Measurements from ENCODE around the gene HOXC11.

The HOXC11 gene

DNA sequence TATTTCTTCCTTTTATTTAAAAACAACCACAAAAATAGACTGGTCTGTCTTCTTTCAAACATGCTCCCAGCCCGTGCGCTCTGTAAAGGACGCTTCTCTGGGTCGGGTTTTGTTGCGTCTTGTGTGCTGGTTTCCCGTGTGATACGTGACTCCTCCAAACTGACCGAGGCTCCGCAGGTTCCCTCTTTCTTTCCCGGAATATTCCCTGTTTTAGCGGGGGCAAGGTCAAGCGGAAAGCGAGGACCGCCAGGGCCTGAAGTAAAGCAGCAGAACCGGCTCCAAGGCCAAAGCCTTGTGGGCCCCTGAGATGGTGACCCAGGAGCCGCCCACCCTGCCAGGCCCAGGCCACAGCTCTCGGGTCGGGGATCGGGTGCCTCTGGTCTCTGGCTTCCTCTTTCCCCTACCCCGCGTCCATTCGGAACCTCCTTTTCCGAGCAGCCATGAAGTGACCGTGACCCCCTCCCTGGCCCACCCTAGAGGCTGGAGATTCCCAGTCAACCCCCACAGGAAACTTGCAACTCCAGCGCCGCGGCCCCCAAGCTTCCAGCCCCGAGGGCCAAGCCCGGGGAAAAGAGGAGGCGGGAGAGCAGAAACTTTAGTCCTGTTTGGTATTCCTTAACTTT is 11.1 kb downstream of the HOXC11 start:
- in situ Hi-C loops (cut with HindIII; ENCODE audit: low sequenced_read_pairs): no loop called here

DNA sequence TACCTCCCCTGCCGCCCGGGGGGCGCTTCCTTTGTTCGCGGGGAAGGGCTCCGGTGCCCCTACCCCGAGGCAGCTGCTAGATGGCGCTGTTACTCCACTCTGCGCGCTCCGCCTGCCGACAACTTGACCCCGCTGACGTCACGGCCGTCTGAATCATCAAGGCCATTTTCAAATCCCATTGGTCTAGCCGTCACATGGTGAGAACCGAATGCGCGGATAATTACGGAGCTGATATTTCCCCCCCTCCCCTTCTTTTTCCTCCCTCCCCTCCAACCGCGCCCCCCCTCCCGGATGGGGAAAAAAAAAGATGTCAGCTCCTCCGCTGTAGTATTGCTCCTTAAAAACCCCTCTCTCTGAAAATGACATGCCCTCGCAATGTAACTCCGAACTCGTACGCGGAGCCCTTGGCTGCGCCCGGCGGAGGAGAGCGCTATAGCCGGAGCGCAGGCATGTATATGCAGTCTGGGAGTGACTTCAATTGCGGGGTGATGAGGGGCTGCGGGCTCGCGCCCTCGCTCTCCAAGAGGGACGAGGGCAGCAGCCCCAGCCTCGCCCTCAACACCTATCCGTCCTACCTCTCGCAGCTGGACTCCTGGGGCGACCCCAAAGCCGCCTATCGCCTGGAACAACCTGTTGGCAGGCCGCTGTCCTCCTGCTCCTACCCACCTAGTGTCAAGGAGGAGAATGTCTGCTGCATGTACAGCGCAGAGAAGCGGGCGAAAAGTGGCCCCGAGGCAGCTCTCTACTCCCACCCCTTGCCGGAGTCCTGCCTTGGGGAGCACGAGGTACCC is 12.2 kb downstream of the HOXC11 start, which contains the start of gene HOXC10:
HOXC10 (plus strand) TSS at position 246 of the 791 bp plus-strand sequence; CDS start at position 360, 114 bp downstream.
- in situ Hi-C loops (cut with HindIII; ENCODE audit: low sequenced_read_pairs): no loop called here

- in situ Hi-C loops (cut with HindIII; ENCODE audit: low sequenced_read_pairs): no loop called here
Measured at GRCh38 chr12:53985692-53985993, 12.7 kb downstream of the HOXC11 start.

DNA sequence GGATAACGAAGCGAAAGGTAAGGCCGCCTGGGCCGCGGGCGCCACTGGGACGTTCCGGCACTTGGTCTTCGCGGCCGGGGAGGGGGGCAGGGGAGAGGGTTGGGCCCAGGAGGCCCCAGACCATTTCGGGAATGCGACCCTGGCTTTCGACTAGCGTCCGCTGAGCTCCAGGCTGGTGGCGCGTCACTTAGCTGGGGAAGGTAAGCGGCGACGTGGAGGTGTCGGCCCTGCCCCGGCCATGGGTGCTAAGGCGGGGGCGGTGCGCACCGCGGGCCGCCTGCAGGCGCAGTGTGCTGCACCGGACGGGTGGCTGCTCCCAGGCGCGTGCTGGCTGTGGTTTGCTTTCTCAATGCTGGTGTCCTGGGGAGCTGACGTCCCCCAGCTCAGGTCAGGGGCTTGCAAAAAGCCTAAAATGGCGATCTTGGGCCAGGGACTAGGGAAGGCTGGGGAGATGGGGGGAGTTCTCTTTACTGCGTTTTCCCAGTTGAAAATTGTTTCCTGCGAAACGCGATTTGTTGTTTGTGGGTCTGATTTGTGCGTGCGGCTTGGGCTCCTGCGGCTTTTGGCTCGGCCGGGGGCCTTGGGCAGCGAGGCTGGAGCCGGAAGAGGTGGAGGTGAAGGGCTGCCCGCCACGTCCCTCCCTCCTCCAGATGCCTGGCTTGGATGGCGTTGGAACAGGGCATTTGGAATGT is 13.2 kb downstream of the HOXC11 start:
- in situ Hi-C loops (cut with HindIII; ENCODE audit: low sequenced_read_pairs): no loop called here

DNA sequence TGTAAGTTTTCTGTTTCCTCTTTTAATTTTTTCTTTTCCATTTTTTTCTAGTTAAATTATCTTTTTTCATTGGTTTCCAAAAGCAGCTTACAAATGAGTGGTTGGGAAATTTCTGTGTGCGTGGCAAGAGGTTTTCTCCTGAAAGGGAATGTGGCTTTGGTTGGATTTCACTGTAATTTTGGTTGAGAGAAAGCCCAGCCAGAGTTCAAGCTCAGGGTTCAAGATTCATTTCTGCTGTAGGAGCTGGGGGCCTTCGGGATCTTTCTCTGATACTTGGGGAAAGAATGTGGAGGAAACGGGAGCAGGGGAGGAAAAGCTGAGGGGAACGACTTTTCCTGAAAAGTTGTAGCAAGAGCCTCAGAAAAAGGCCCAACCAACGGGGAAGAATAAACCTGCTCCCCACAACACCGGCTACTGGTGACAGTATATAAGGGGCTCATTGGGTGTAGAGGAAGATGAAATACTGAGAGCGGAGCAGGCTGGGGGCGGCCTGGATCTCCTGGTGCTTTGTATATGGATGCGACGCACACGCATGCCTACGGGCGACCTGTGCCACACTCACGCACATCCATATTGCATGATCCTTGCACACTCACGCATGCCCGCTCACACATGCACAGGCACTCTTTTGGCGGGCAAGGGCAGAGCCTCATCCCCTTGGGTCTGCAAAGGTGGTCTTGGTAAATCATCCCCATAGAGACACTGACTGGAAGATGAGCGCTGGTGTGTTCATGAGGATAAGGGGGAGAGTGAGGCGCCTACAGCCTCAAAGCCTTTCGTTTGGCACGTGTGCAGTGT is 14.0 kb downstream of the HOXC11 start:
- in situ Hi-C loops (cut with HindIII; ENCODE audit: low sequenced_read_pairs): no loop called here

DNA sequence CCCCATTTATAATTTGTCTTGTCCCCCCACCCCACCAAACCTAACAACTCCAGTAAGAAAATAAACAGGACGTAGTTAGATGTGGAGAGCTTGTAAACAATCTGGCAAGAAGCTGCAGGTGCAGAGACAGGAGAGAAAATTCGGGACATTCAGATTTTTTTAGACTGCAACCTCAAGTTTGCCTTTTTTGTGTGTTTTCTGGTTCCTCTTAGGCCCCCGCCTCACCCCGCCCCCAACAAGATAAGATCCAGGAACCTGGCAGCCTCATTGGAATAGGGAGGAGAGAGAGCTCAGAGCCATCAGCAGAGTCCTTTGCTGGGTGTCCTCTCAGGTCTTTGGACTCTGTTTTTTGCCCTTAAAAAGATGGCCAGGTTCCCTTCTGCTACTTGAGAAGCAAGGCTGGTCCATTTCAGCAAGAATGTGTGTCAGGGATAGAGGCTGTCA is 14.9 kb downstream of the HOXC11 start:
- in situ Hi-C loops (cut with HindIII; ENCODE audit: low sequenced_read_pairs): no loop called here

DNA sequence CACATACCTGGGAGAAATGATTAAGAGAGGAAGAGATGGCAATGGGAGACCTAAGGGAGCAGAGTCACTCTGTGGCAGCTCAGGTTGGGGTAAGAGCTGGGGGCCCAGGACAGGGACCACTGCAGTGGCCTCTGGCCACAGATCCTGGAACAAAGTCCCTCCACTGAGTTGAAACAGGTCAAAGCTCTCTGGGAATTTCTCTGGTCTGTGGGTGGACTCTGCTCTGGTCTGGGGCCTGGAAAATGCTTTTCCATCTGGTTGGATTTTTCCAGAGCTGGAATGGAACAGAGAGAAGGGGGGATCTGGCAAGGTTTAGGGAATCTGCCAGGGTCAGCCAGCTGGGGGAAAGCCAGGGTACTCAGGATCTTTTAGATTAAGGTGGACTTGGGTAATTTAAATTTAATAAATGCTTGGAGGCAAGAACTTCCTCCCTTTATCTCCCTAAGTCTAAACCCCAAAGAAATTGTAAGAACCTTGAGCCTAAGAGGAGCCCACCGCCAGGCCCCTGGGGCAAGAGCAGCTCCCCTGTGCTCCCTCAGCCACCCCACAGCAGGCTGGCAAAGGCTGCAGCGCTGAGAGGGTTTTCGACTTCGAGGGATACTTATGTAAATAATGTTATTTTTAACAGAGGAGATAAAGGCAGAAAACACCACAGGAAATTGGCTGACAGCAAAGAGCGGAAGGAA is 15.8 kb downstream of the HOXC11 start:
- in situ Hi-C loops (cut with HindIII; ENCODE audit: low sequenced_read_pairs): no loop called here

- in situ Hi-C loops (cut with HindIII; ENCODE audit: low sequenced_read_pairs): no loop called here
Measured at GRCh38 chr12:53989227-53990113, 16.5 kb downstream of the HOXC11 start.

- in situ Hi-C loops (cut with HindIII; ENCODE audit: low sequenced_read_pairs): no loop called here
Measured at GRCh38 chr12:53990311-53991076, 17.6 kb downstream of the HOXC11 start.

DNA sequence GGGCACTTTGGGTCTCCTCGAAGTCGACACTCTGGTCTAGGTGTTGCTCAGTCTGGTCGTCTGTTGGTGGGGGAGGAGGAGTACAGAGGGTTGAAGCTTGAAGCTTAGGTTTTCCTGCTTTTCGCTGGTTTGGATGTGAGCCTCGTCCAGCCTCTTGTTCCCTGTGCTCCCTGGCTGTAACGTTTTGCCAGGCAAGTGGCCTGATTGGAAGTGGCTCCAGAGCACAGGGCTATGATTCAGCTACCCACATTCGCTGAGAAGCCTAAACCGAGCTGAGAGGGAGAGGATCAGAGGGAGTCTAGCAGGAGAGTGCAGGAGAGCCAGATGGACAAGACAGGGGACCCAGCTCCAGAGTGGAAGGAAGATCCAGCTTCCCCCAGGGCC is 18.1 kb downstream of the HOXC11 start:
- in situ Hi-C loops (cut with HindIII; ENCODE audit: low sequenced_read_pairs): no loop called here

DNA sequence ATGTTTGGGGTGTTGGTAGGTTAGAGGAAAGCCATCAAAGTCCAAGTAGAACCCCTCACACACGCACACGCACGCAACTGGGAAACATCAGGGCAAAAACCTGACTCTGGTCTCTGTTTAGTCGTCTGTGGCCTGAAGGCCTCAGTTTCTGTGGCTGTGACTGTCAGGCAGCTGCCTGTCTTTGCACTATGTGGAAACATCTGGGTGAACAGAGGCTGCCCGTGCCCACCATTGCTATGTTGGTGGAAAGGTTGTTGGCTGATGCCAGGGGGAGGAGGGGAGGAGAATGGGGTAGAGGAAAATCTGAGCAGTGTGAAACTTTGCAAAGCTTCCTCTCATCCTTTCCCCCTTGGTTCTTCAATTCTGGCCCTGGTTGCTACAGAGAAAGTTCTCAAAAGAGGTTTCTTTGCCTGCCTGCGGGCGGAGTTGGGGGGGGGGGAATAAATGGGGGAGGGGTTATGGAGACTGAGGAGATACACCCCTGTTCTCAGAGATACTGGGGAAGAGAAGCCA is 19.5 kb downstream of the HOXC11 start:
- in situ Hi-C loops (cut with HindIII; ENCODE audit: low sequenced_read_pairs): no loop called here

GRCh38 chr12:53993162-53994008 is 20.5 kb downstream of the HOXC11 start:
- in situ Hi-C loops (cut with HindIII; ENCODE audit: low sequenced_read_pairs): no loop called here

GRCh38 chr12:53994009-53994263 is 21.0 kb downstream of the HOXC11 start:
- in situ Hi-C loops (cut with HindIII; ENCODE audit: low sequenced_read_pairs): no loop called here

GRCh38 chr12:53994264-53995001 is 21.5 kb downstream of the HOXC11 start:
- in situ Hi-C loops (cut with HindIII; ENCODE audit: low sequenced_read_pairs): no loop called here

DNA sequence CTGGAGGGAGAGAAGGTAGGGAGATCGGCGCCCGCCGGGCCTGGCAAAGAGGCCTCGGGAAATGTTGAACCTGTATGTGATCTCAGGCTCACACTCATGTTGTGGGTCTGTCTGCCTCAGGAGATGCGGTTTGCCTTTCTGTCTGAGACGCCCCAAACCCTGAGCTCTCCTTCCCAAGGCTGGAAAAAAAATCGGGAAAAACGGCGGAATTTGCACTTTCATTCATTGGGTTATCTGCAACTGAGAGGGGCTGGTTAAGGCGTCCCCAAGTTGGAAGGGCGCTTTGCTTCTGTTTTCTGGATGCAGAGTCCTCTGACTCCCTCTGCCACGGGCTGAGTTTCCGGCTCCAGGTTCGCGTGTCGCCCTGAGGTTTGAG is 22.1 kb downstream of the HOXC11 start:
- in situ Hi-C loops (cut with HindIII; ENCODE audit: low sequenced_read_pairs): no loop called here

DNA sequence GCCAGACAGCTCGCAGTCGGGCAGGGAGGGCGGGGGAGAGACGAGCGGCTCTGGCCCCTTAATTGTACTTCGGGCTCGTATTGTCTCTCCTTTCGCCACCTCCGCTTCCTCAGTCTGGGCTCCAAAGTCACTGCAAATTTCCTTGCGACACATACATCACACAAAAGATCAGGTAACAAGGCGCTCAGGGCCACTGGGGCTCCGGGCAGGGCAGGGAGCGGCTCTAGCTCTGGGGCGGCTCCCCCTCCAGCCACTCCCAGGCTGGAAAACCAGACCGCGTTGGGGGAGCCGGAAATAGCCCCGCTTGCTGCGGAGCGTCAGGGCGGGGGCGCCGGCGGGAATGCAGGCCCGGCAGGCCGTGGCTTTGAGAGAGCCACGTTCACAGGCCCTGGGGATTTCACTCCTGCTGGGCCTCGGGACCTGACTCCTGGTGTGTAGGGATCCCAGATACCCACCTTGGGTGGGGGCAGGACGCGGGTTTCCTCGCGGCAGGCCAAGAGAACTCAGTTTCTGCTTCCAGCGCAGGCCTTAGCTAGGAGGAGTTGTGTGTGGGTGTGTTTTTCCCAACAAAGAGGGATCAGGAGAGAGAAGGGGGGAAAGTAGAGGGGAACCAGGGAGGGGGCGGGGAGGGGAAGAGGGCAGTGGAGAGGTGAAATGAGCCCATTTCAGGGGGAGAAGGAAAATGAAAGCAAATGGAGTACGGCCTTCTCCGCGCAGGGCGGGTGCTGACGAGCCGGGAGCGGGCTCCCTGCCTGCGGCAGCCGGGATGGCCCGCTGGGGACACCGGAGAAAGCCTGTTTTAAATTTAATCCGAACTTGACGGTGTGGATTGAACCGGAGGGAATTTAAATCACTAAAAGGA is 22.7 kb downstream of the HOXC11 start:
- in situ Hi-C loops (cut with HindIII; ENCODE audit: low sequenced_read_pairs): no loop called here

Data from DLD1 (cell line).